ENCODE measurements around the gene P2RY2.

GRCh38 chr11:73193251-73194033 lies 24.6 kb upstream of the P2RY2 start:
- TF ChIP-seq CTCF (IDR thresholded peaks at IDR 0.05) (no peak), EP300 (IDR thresholded peaks at IDR 0.05) (no peak), POLR2A (IDR thresholded peaks at IDR 0.05) (no peak), POLR2AphosphoS5 (IDR thresholded peaks at IDR 0.05) (no peak)

Measured in sigmoid colon (tissue), 4 donors.